ENCODE results near the gene ROGDI. TPM values are rescaled to one million over a fixed set of nuclear protein-coding genes. Genes with fewer than 3 reads are reported as not detected.

Gene ROGDI
- total and polyA plus RNA-seq, 2 of the 13 experiments (the other 11 are each of a cell fraction or from before 2014, with no cell fraction given): 19.2 to 42.1 TPM

- TF ChIP-seq ZNF800 (CRISPR knock-in tag; IDR thresholded peaks at IDR 0.05) (no peak; the same call in 1 of the 2 replicates), ZNF350 (CRISPR knock-in tag; IDR thresholded peaks at IDR 0.05; ENCODE audit: borderline replicate concordance, low read depth) (no peak; the same call in 1 of the 2 replicates), CBX5 (CRISPR knock-in tag; IDR thresholded peaks at IDR 0.05; ENCODE audit: borderline replicate concordance) (0 out of 2 replicates have a peak, but pooled peaks have one; percentile 43), ELF1 (CRISPR knock-in tag; IDR thresholded peaks at IDR 0.05) (peak; percentile 97), ZC3H13 (CRISPR knock-in tag; IDR thresholded peaks at IDR 0.05) (no peak; the same call in 1 of the 2 replicates), ZNF746 (CRISPR knock-in tag; IDR thresholded peaks at IDR 0.05) (no peak), NFKB2 (CRISPR knock-in tag; IDR thresholded peaks at IDR 0.05; ENCODE audit: borderline replicate concordance) (peak; percentile 53; the same call in 1 of the 2 replicates), TRIM22 (IDR thresholded peaks at IDR 0.05) (no peak), ZNF34 (CRISPR knock-in tag; IDR thresholded peaks at IDR 0.05; ENCODE audit: borderline replicate concordance) (no peak), ZNF710 (CRISPR knock-in tag; IDR thresholded peaks at IDR 0.05; ENCODE audit: borderline replicate concordance) (0 out of 2 replicates have a peak, but pooled peaks have one; percentile 23), ZSCAN29 (CRISPR knock-in tag; conservative IDR thresholded peaks at IDR 0.05) (0 out of 2 replicates have a peak, but pooled peaks have one; percentile 57), EP300 (IDR thresholded peaks at IDR 0.05; ENCODE audit: low read depth in 2 of 2, low read length in 2 of 2) (0 out of 4 replicates have a peak, but pooled peaks of 1 of the 2 experiments have one; percentile 18), EP300 (CRISPR knock-in tag; IDR thresholded peaks at IDR 0.05; ENCODE audit: borderline replicate concordance) (no peak), EZH2 (conservative IDR thresholded peaks at IDR 0.05; ENCODE audit: low read depth, low read length) (no peak), ZNF205 (CRISPR knock-in tag; IDR thresholded peaks at IDR 0.05) (peak; percentile 20; the same call in 1 of the 2 replicates), KDM6A (CRISPR knock-in tag; IDR thresholded peaks at IDR 0.05; ENCODE audit: low read depth) (no peak), ZNF619 (CRISPR knock-in tag; IDR thresholded peaks at IDR 0.05) (no peak), GFI1 (CRISPR knock-in tag; IDR thresholded peaks at IDR 0.05; ENCODE audit: borderline replicate concordance) (no peak), IRF1 (CRISPR knock-in tag; IDR thresholded peaks at IDR 0.05; ENCODE audit: low read depth) (no peak), KDM2A (CRISPR knock-in tag; IDR thresholded peaks at IDR 0.05; ENCODE audit: borderline replicate concordance, low read depth) (peak; percentile 38), ZSCAN30 (CRISPR knock-in tag; IDR thresholded peaks at IDR 0.05) (no peak), CENPBD1 (CRISPR knock-in tag; IDR thresholded peaks at IDR 0.05; ENCODE audit: borderline replicate concordance, low read depth) (no peak)
Observed at GRCh38 chr16:4768549-4769305, 33.7 kb downstream of the ROGDI start (continued).
